Measurements from ENCODE around the gene PLCD3. TPM values are rescaled to one million over a fixed set of nuclear protein-coding genes. Genes with fewer than 3 reads are reported as not detected.

Gene PLCD3
- total RNA-seq, 1 donor from 2014 or later = 1.4 TPM

GRCh38 chr17:45106582-45106981 is 25.7 kb downstream of the PLCD3 start:
- intact Hi-C loops (cut with micrococcal nuclease) = no loop called here
- DNase-seq = no peak
- Mint-ChIP-seq H3K36me3 (ENCODE audit: low read depth) (peaks cover 77% of the 10 kb centered on the region), H3K27ac (no peak overlapping the region), H3K4me3 (no peak overlapping the region), H3K27me3 (no peaks in the 10 kb centered on the region), H3K4me1 (peaks cover 5% of the 10 kb centered on the region), H3K9me3 (no peaks in the 10 kb centered on the region)
- no peak for TF ChIP-seq CTCF (IDR thresholded peaks at IDR 0.05)
- ChIA-PET POLR2A (no interaction called here), CTCF (no interaction called here)
- ATAC-seq (ENCODE audit: low read depth) = no peak

GRCh38 chr17:45106096-45106495 is 26.2 kb downstream of the PLCD3 start:
- DNase-seq (no peak), ATAC-seq (ENCODE audit: low read depth) (no peak)
- H3K27ac Mint-ChIP-seq = no peak overlapping the region
- H3K4me3 Mint-ChIP-seq = no peak overlapping the region
- H3K36me3 Mint-ChIP-seq (ENCODE audit: low read depth) = peaks cover 78% of the 10 kb centered on the region
- CTCF ChIA-PET = no interaction called here
- no peaks in the 10 kb centered on the region for H3K27me3 Mint-ChIP-seq
- no peaks in the 10 kb centered on the region for H3K9me3 Mint-ChIP-seq
- no peak for TF ChIP-seq CTCF (IDR thresholded peaks at IDR 0.05)
- H3K4me1 Mint-ChIP-seq = peaks cover 1% of the 10 kb centered on the region
- POLR2A ChIA-PET = no interaction called here
- intact Hi-C loops (cut with micrococcal nuclease) = no loop called here

- Mint-ChIP-seq H3K4me3 (no peak overlapping the region), H3K4me1 (no peaks in the 10 kb centered on the region), H3K27ac (no peak overlapping the region), H3K36me3 (ENCODE audit: low read depth) (peaks cover 78% of the 10 kb centered on the region), H3K27me3 (no peaks in the 10 kb centered on the region), H3K9me3 (no peaks in the 10 kb centered on the region)
- POLR2A ChIA-PET = no interaction called here
- ATAC-seq (ENCODE audit: low read depth) = no peak
- no peak for TF ChIP-seq CTCF (IDR thresholded peaks at IDR 0.05)
- intact Hi-C loops (cut with micrococcal nuclease) = no loop called here
- DNase-seq = no peak
- CTCF ChIA-PET = no interaction called here
Measured at GRCh38 chr17:45104907-45105624, 27.2 kb downstream of the PLCD3 start.

GRCh38 chr17:45104497-45104896 is 27.8 kb downstream of the PLCD3 start:
- ChIA-PET CTCF (interaction anchor here (1.6 kb wide), 1 partner anchor 31 kb away, joined by 5 read pairs; the partner anchor contains the start of gene ACBD4), POLR2A (no interaction called here)
- no peak for TF ChIP-seq CTCF (IDR thresholded peaks at IDR 0.05)
- peaks cover 82% of the 10 kb centered on the region for H3K36me3 Mint-ChIP-seq (ENCODE audit: low read depth)
- H3K4me3 Mint-ChIP-seq = no peak overlapping the region
- H3K27me3 Mint-ChIP-seq = no peaks in the 10 kb centered on the region
- intact Hi-C loops (cut with micrococcal nuclease) = no loop called here
- DNase-seq = no peak
- no peaks in the 10 kb centered on the region for H3K9me3 Mint-ChIP-seq
- H3K4me1 Mint-ChIP-seq = no peaks in the 10 kb centered on the region
- H3K27ac Mint-ChIP-seq = no peak overlapping the region
- ATAC-seq (ENCODE audit: low read depth) = no peak

GRCh38 chr17:45104029-45104428 is 28.3 kb downstream of the PLCD3 start:
- CTCF ChIA-PET = interaction anchor here (1.6 kb wide), 1 partner anchor 31 kb away, joined by 5 read pairs; the partner anchor contains the start of gene ACBD4
- H3K27ac Mint-ChIP-seq = no peak overlapping the region
- peaks cover 84% of the 10 kb centered on the region for H3K36me3 Mint-ChIP-seq (ENCODE audit: low read depth)

More at GRCh38 chr17:45104029-45104428, 28.3 kb downstream of the PLCD3 start:
- H3K9me3 Mint-ChIP-seq = no peaks in the 10 kb centered on the region
- no peaks in the 10 kb centered on the region for H3K27me3 Mint-ChIP-seq
- ATAC-seq (ENCODE audit: low read depth) (no peak), DNase-seq (no peak)
- no peak for TF ChIP-seq CTCF (IDR thresholded peaks at IDR 0.05)
- H3K4me3 Mint-ChIP-seq = no peak overlapping the region
- POLR2A ChIA-PET = no interaction called here
- peaks cover 3% of the 10 kb centered on the region for H3K4me1 Mint-ChIP-seq
- intact Hi-C loops (cut with micrococcal nuclease) = no loop called here
